ENCODE measurements around the gene ETV4. TPM values are rescaled to one million over a fixed set of nuclear protein-coding genes. Genes with fewer than 3 reads are reported as not detected.

The ETV4 gene
- total and polyA plus RNA-seq, 2 of the 13 experiments (the other 11 are each of a cell fraction or from before 2014, with no cell fraction given), result 128 to 330 TPM

DNA sequence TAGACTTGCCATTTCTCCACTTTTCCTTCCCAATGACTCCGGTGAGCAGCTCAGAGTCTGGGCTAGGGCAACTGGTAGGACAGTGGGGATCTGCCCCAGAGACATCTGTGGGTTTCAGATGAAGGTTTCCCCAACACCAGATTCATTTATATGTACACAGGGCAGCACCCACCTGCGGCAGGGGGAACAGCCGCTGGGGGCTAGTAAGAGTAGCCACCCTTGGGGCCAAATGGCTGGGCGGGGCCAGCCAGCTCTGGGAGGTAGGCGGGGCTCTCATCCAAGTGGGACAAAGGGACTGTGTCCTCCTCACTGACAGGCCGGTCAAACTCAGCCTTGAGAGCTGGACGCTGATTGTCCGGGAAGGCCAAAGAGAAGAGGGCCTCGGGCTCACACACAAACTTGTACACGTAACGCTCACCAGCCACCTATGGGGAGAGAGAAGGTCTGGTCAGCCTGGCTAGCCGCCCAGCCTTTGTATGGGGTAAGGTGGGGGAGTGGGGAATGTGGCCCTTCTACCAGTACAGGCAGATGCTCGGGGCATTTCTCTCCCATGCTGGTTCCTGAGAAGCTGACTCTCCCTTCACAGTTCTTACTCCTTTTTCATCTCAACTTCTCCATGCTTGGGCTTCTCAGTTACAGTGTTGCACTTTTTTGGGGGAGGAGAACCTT is 17.7 kb downstream of the ETV4 start (continued):
- TF ChIP-seq PAWR (CRISPR knock-in tag; IDR thresholded peaks at IDR 0.05; ENCODE audit: borderline replicate concordance), result no peak
- TF ChIP-seq ZNF737 (CRISPR knock-in tag; IDR thresholded peaks at IDR 0.05; ENCODE audit: borderline replicate concordance), result no peak
- TF ChIP-seq POGZ (CRISPR knock-in tag; IDR thresholded peaks at IDR 0.05), result peak; percentile 45; the same call in 1 of the 2 replicates
- TF ChIP-seq HNRNPL (IDR thresholded peaks at IDR 0.05; ENCODE audit: low read depth, low read length), result 0 out of 2 replicates have a peak, but pooled peaks have one; percentile 45
- no peak; the same call in 1 of the 2 replicates for TF ChIP-seq ZNF33B (CRISPR knock-in tag; IDR thresholded peaks at IDR 0.05)
- TF ChIP-seq ZFAT (CRISPR knock-in tag; conservative IDR thresholded peaks at IDR 0.05), result no peak
- TF ChIP-seq, protein P1, sequence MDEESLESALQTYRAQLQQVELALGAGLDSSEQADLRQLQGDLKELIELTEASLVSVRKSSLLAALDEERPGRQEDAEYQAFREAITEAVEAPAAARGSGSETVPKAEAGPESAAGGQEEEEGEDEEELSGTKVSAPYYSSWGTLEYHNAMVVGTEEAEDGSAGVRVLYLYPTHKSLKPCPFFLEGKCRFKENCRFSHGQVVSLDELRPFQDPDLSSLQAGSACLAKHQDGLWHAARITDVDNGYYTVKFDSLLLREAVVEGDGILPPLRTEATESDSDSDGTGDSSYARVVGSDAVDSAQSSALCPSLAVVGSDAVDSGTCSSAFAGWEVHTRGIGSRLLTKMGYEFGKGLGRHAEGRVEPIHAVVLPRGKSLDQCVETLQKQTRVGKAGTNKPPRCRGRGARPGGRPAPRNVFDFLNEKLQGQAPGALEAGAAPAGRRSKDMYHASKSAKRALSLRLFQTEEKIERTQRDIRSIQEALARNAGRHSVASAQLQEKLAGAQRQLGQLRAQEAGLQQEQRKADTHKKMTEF (CRISPR knock-in tag; IDR thresholded peaks at IDR 0.05), result peak; percentile 54
- no peak; the same call in 1 of the 2 replicates for TF ChIP-seq SKIL (CRISPR knock-in tag; IDR thresholded peaks at IDR 0.05; ENCODE audit: borderline replicate concordance)
- peak; percentile 44; the same call in 1 of the 2 replicates for TF ChIP-seq ZMAT3 (CRISPR knock-in tag; conservative IDR thresholded peaks at IDR 0.05)
- TF ChIP-seq SRSF9 (IDR thresholded peaks at IDR 0.05; ENCODE audit: borderline replicate concordance, insufficient read depth, low read depth, low read length, poor library complexity, severe bottlenecking), result no peak
- no peak for TF ChIP-seq GRHL1 (CRISPR knock-in tag; conservative IDR thresholded peaks at IDR 0.05)
- TF ChIP-seq SUZ12 (IDR thresholded peaks at IDR 0.05; ENCODE audit: low read depth, low read length), result no peak
- no peak; the same call in 1 of the 2 replicates for TF ChIP-seq ZNF740 (CRISPR knock-in tag; IDR thresholded peaks at IDR 0.05)
- 0 out of 2 replicates have a peak, but pooled peaks have one; percentile 62 for TF ChIP-seq ZFP36L1 (CRISPR knock-in tag; IDR thresholded peaks at IDR 0.05)
- TF ChIP-seq EZH2 (conservative IDR thresholded peaks at IDR 0.05; ENCODE audit: low read depth, low read length), result no peak
- no peak for TF ChIP-seq NR2F6 (IDR thresholded peaks at IDR 0.05)
- peak; percentile 60; the same call in 1 of the 2 replicates for TF ChIP-seq NR2F6 (CRISPR knock-in tag; IDR thresholded peaks at IDR 0.05)
- TF ChIP-seq ELF3 (CRISPR knock-in tag; IDR thresholded peaks at IDR 0.05), result peak; percentile 51; the same call in 1 of the 2 replicates
- TF ChIP-seq MED13 (CRISPR knock-in tag; IDR thresholded peaks at IDR 0.05), result peak; percentile 25; the same call in 1 of the 2 replicates
- peak; percentile 81 for TF ChIP-seq TEAD3 (CRISPR knock-in tag; optimal IDR thresholded peaks at IDR 0.05; ENCODE audit: borderline replicate concordance)
- TF ChIP-seq NCOR1 (IDR thresholded peaks at IDR 0.05; ENCODE audit: borderline replicate concordance, low read length), result peak; percentile 25; the same call in 1 of the 2 replicates
- no peak for TF ChIP-seq MTF2 (CRISPR knock-in tag; IDR thresholded peaks at IDR 0.05; ENCODE audit: borderline replicate concordance)
- no peak for TF ChIP-seq SNAPC2 (CRISPR knock-in tag; IDR thresholded peaks at IDR 0.05)
